Osteocyte (in vitro differentiated cells): ENCODE data around the gene DMXL1. TPM values are rescaled to one million over a fixed set of nuclear protein-coding genes. Genes with fewer than 3 reads are reported as not detected.

Experiments used
- DNase-seq: peaks from one replicate; pipeline ENCODE4 v3.0.0; 2021; ENCODE audit warnings: mixed read lengths; ENCODE audit not compliant: unreplicated experiment; ENCODE audit errors: extremely low spot score
- H3K27ac Mint-ChIP-seq: one replicate; pipeline ENCODE4 v1.8.0; 2021; ENCODE audit warnings: mild to moderate bottlenecking, mixed read lengths; ENCODE audit not compliant: unreplicated experiment
- H3K27me3 Mint-ChIP-seq: one replicate; pipeline ENCODE4 v1.8.0; 2021; ENCODE audit warnings: mixed read lengths; ENCODE audit not compliant: unreplicated experiment
- H3K36me3 Mint-ChIP-seq: one replicate; pipeline ENCODE4 v1.8.0; 2021; ENCODE audit warnings: mixed read lengths; ENCODE audit not compliant: unreplicated experiment
- H3K4me1 Mint-ChIP-seq: one replicate; pipeline ENCODE4 v1.8.0; 2021; ENCODE audit warnings: mixed read lengths; ENCODE audit not compliant: unreplicated experiment
- H3K4me3 Mint-ChIP-seq: one replicate; pipeline ENCODE4 v1.8.0; 2021; ENCODE audit warnings: mild to moderate bottlenecking, moderate library complexity, mixed read lengths; ENCODE audit not compliant: unreplicated experiment
- H3K9me3 Mint-ChIP-seq: one replicate; pipeline ENCODE4 v1.8.0; 2021; ENCODE audit warnings: mixed read lengths; ENCODE audit not compliant: unreplicated experiment
- total RNA-seq: library from RNA; stranded (reverse); gene quantifications from 2 replicates; pipeline ENCODE4 v1.2.1, GENCODE V29; 2021
- TF ChIP-seq, protein P1 (sequence below): fragments of 200-600 bp; sonication (generic); IDR thresholded peaks from 2 replicates; pipeline ENCODE4 v1.5.0; 2021; ENCODE audit warnings: antibody characterized with exemption, mild to moderate bottlenecking, moderate library complexity

DMXL1 gene
- total RNA-seq, 1 donor from 2014 or later = 38.2 TPM

DNA sequence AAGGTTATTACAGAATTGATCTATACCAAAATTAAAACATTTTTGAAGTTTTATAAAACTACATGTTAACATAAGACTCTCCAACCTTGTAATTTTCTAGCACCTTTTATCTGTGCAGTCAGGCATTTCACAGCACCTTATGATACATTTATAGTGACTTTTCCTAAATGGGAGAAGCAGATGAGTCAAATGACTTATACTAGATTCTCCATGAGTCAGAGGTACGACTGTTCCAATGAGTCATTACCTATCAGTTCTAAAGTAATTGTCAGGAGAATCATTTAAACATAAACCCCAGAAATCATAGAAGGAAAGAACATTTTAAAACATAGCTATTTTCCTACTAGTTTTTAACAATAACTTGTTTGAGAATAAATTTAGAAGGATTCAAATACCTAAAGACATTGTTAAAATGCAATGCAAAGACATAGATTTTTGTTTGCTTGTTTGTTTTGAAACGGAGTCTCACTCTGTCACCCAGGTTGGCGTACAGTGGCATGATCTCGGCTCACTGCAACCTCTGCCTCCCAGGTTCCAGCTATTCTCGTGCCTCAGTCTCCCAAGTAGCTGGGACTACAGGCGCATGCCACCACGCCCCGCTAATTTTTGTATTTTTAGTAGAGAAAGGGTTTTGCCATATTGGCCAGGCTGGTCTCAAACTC lies 34.7 kb upstream of the DMXL1 start:
- no peak overlapping the region for H3K4me3 Mint-ChIP-seq
- H3K27ac Mint-ChIP-seq = no peak overlapping the region
- no peaks in the 10 kb centered on the region for H3K9me3 Mint-ChIP-seq
- H3K27me3 Mint-ChIP-seq = no peaks in the 10 kb centered on the region
- no peaks in the 10 kb centered on the region for H3K36me3 Mint-ChIP-seq
- DNase-seq = no peak
- TF ChIP-seq, protein P1, sequence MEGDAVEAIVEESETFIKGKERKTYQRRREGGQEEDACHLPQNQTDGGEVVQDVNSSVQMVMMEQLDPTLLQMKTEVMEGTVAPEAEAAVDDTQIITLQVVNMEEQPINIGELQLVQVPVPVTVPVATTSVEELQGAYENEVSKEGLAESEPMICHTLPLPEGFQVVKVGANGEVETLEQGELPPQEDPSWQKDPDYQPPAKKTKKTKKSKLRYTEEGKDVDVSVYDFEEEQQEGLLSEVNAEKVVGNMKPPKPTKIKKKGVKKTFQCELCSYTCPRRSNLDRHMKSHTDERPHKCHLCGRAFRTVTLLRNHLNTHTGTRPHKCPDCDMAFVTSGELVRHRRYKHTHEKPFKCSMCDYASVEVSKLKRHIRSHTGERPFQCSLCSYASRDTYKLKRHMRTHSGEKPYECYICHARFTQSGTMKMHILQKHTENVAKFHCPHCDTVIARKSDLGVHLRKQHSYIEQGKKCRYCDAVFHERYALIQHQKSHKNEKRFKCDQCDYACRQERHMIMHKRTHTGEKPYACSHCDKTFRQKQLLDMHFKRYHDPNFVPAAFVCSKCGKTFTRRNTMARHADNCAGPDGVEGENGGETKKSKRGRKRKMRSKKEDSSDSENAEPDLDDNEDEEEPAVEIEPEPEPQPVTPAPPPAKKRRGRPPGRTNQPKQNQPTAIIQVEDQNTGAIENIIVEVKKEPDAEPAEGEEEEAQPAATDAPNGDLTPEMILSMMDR = no peak
- H3K4me1 Mint-ChIP-seq = peaks cover 4% of the 10 kb centered on the region

DNA sequence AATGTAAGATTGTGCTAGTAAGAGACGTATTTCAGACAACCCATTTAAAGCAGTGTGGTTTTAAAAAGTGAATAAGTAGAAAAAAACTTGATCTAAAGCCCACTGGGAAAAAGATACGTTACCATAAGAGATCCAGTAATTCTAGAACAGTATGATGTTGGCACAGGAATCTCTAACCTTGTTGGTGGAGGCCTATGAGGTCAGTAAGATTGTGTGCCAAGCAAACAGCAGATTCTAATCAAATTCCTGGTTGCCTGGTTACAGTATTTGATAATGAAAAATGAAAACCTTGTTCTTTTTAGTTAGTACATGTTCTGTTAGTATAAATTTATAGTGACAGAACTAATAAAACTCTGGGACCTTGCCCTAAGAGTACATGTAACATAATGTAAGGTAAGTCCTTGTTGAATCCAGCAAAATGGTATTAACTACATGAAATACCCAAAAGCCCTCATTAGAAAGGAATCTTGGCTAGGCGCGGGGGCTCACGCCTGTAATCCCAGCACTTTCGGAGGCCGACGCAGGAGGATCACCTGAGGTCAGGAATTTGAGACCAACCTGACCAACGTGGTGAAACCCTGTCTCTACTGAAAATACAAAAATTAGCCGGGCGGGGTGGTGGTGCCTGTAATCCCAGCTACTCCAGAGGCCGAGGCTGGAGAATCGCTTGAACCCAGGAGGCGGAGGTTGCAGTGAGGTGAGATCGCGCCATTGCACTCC lies 33.2 kb upstream of the DMXL1 start:
- H3K9me3 Mint-ChIP-seq = no peaks in the 10 kb centered on the region

DNA sequence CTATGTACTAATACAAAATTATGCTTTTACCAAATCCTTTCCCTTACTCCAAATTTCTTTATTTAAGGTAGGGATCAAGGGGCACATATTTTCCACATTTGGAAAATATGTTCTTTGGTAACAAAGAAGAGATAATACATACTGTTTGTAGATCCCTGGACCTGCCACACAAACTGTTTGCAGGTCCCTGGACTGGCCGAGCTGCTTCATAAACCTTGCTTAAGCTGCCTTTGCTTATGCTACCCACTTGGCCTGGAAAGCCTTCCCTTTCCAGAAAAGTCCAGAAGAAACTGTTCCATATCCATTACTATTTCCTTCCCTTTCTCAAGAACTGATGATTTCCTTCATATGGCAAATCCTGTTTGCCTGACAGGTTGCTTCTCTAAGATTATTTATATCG lies 22.6 kb upstream of the DMXL1 start:
- no peak overlapping the region for H3K4me3 Mint-ChIP-seq
- H3K27me3 Mint-ChIP-seq = peaks cover 4% of the 10 kb centered on the region
- DNase-seq = no peak
- H3K9me3 Mint-ChIP-seq = no peaks in the 10 kb centered on the region
- no peak overlapping the region for H3K27ac Mint-ChIP-seq
- TF ChIP-seq, protein P1 = no peak
- no peaks in the 10 kb centered on the region for H3K36me3 Mint-ChIP-seq
- H3K4me1 Mint-ChIP-seq = no peaks in the 10 kb centered on the region

More for the DNA sequence above, 33.2 kb upstream of the DMXL1 start:
- Mint-ChIP-seq H3K27ac (no peak overlapping the region), H3K27me3 (no peaks in the 10 kb centered on the region), H3K36me3 (no peaks in the 10 kb centered on the region), H3K4me1 (peaks cover 4% of the 10 kb centered on the region), H3K4me3 (no peak overlapping the region)
- TF ChIP-seq, protein P1 = no peak
- no peak for DNase-seq

DNA sequence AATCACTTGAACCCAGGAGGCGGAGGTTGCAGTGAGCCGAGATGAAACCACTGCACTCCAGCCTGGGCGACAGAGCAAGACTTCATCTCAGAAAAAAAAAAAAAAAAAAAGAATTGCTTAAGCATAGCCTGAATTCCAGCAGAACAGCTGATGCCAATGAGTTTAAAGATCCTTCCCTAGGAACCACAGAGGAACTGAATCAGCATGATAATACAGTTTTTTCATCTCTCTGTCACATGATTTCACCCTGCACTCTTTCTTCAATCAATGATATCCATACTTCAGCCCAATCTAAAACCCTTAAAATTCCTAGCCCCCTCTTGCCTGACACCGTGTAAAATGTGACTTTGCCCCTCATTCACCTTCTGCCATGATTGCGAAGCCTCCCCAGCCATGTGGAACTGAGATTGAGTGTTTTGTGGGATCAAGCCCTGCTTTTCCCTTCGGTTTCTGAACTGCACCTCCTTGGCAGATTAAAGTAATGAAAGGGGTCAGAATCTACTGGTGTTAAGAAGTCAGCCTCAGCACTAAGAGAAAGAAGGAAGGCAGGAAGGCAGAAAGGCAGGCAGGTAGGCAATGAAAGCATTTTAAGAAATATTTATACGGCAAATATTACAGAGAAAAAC lies 20.9 kb upstream of the DMXL1 start:
- Mint-ChIP-seq H3K36me3 (no peaks in the 10 kb centered on the region), H3K9me3 (no peaks in the 10 kb centered on the region), H3K4me1 (no peaks in the 10 kb centered on the region), H3K27ac (no peak overlapping the region), H3K27me3 (peaks cover 4% of the 10 kb centered on the region), H3K4me3 (no peak overlapping the region)
- no peak for DNase-seq
- TF ChIP-seq, protein P1 = no peak

DNA sequence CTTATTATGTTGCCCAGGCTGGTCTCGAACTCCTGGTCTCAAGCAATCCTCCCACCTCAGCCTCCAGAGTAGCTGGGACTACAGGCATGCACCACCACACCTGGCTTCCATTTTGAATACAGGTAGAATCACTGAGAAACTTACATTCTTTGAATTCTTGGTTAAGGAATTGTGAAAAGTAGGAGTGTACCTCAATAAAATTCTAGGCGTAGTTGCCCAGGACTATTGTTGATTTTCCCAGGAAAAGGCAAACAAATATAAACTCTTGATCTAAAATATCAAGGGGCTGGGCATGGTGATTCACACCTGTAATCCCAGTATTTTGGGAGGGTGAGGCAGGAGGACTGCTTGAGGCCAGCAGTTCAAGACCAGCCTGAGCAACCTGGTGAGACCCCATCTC lies 16.8 kb upstream of the DMXL1 start:
- H3K4me3 Mint-ChIP-seq = no peak overlapping the region
- TF ChIP-seq, protein P1 = no peak
- peaks cover 4% of the 10 kb centered on the region for H3K27me3 Mint-ChIP-seq
- no peaks in the 10 kb centered on the region for H3K4me1 Mint-ChIP-seq
- H3K36me3 Mint-ChIP-seq = no peaks in the 10 kb centered on the region
- DNase-seq = no peak
- no peaks in the 10 kb centered on the region for H3K9me3 Mint-ChIP-seq
- no peak overlapping the region for H3K27ac Mint-ChIP-seq
